Measurements from ENCODE around the gene JPT1.

Gene JPT1

DNA sequence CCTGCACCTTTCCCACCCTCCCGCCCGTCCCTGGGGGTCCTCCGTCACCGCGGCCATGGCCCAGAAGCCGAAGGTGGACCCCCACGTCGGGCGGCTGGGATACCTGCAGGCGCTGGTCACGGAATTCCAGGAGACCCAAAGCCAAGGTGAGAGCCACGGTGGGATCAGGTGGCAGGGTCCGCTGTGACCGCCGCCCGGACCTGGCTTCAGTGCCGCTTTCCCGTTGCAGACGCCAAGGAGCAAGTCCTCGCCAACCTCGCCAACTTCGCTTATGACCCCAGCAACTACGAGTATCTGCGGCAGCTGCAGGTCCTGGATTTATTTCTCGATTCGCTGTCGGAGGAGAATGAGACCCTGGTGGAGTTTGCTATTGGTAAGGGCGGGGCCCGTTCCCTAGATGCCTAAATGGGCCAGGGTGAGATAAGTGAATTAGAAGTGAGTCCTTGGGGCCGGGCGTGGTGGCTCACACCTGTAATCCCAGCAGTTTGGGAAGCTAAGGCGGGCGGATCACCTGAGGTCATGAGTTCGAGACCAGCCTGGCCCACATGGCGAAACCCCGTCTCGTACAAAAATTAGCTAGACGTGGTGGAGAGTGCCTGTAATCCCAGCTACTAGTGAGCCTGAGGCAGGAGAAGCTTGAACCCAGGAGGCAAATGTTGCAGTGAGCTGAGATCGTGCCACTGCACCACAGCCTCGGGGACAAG, 43.9 kb downstream of the JPT1 start:
- DNase-seq (ENCODE audit: extremely low spot score): no peak
- ChIA-PET POLR2A (interaction anchor here (0.6 to 2.7 kb wide), 38 partner anchors 10 to 236 kb away, joined by 3 to 21 read pairs (median 4); partner anchors contain the start of genes ATP5PD, CDR2L, GGA3 and HID1), CTCF (interaction anchor here (0.6 to 2.2 kb wide), 4 partner anchors 52 to 161 kb away, joined by 3 to 5 read pairs (median 4); partner anchors contain the start of gene MIF4GD)
- TF ChIP-seq HDGF (IDR thresholded peaks at IDR 0.05; ENCODE audit: borderline replicate concordance): no peak
- TF ChIP-seq LEF1 (IDR thresholded peaks at IDR 0.05; ENCODE audit: borderline replicate concordance): no peak
- no peak for TF ChIP-seq ELF4 (IDR thresholded peaks at IDR 0.05)
- no peak for TF ChIP-seq TARDBP (IDR thresholded peaks at IDR 0.05)
- TF ChIP-seq, protein P1, sequence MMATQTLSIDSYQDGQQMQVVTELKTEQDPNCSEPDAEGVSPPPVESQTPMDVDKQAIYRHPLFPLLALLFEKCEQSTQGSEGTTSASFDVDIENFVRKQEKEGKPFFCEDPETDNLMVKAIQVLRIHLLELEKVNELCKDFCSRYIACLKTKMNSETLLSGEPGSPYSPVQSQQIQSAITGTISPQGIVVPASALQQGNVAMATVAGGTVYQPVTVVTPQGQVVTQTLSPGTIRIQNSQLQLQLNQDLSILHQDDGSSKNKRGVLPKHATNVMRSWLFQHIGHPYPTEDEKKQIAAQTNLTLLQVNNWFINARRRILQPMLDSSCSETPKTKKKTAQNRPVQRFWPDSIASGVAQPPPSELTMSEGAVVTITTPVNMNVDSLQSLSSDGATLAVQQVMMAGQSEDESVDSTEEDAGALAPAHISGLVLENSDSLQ (IDR thresholded peaks at IDR 0.05): no peak
- no peak for TF ChIP-seq BHLHE40 (IDR thresholded peaks at IDR 0.05; ENCODE audit: borderline replicate concordance)
- TF ChIP-seq FOXM1 (IDR thresholded peaks at IDR 0.05; ENCODE audit: borderline replicate concordance): no peak
- no peak for TF ChIP-seq FOXK2 (IDR thresholded peaks at IDR 0.05)
- TF ChIP-seq ARNT (IDR thresholded peaks at IDR 0.05): no peak
- no peak for TF ChIP-seq FOXA1 (IDR thresholded peaks at IDR 0.05)

DNA sequence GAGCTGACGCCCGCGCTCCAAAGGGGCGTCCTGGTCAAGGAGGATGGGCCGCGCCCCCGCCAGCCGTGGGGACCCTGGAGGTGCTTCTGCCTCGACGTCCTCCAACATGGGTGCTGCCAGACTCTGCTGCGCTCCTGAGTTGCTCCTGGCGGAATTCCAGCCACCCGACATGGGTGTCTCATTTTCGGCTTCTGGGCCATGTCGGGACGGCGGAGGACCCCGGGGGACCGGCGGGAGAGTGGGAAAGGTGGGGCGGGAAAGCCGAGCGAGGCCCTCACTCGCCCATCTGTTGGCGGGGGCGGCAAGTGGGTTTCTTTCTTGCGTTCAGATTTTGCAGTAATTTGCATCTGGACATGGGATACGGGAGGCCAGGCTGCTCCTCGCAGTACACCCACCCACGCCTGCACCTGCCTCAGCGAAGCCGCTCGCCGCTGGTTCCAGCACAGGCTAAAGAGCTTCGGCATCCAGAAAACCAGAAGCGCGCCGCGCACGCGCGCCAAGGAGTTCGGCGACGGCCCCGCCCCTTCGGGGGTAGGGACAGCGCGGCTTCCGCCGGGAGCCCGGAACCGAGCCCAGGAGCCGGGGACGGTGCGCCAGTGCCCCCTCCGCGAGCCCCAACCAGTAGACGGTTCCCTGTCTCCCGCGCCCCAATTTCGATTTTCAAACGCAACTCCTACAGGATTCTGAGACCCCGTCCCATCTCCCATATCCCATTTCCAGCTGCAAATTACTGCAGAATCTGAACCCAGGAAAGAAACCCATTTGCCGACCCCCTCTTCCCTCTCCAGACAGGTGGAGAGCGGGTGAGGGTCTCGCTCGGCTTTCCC, 44.7 kb downstream of the JPT1 start, which contains the start of gene ARMC7:
Gene ARMC7 (plus strand): TSS at position 563 of the 827 bp plus-strand sequence. CDS start 320 bp downstream, outside the sequence.
- POLR2A ChIA-PET: interaction anchor here (0.6 to 2.7 kb wide), 40 partner anchors 11 to 235 kb away, joined by 3 to 21 read pairs (median 4); partner anchors contain the start of genes ATP5PD, CDR2L, GGA3 and HID1
- DNase-seq (ENCODE audit: extremely low spot score): peak; percentile 95
- TF ChIP-seq L3MBTL2 (conservative IDR thresholded peaks at IDR 0.05) (peak; percentile 78), ELF4 (IDR thresholded peaks at IDR 0.05) (no peak)
- CTCF ChIA-PET: interaction anchor here (0.7 to 2.2 kb wide), 3 partner anchors 131 to 221 kb away, joined by 3 to 5 read pairs (median 5); partner anchors contain the start of gene MIF4GD

DNA sequence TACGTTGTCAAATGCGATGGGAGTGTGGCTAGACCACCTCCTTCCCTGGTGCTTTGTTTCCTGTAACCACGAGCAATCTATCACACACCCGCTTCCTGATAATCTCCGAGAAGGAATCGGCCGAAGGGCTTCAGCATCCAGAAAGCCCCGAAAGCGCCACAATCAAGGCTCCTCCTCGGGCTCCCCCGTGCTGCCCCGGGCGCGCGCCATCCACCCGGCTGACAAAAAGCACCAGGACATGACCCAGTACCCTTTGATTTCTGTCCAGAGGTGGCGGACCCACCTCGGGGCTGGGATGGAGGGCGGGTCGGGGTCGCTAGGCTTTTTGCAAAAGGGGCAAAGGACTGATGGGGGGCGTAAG, 45.3 kb downstream of the JPT1 start:
- POLR2A ChIA-PET: interaction anchor here (0.6 to 2.7 kb wide), 29 partner anchors 11 to 229 kb away, joined by 3 to 21 read pairs (median 4); partner anchors contain the start of genes ATP5PD, HID1, JPT1 and KCTD2
- CTCF ChIA-PET: interaction anchor here (0.7 to 2.2 kb wide), 2 partner anchors 162 to 221 kb away, joined by 3 to 5 read pairs; partner anchors contain the start of gene MIF4GD
- no peak for DNase-seq (ENCODE audit: extremely low spot score)
- TF ChIP-seq LEF1 (IDR thresholded peaks at IDR 0.05; ENCODE audit: borderline replicate concordance): no peak
- no peak for TF ChIP-seq ZNF384 (IDR thresholded peaks at IDR 0.05)
- TF ChIP-seq CTBP1 (IDR thresholded peaks at IDR 0.05; ENCODE audit: borderline replicate concordance): no peak
- no peak for TF ChIP-seq ARNT (IDR thresholded peaks at IDR 0.05)
- no peak for TF ChIP-seq TARDBP (IDR thresholded peaks at IDR 0.05)
- TF ChIP-seq BHLHE40 (IDR thresholded peaks at IDR 0.05; ENCODE audit: borderline replicate concordance): no peak
- no peak for TF ChIP-seq HDGF (IDR thresholded peaks at IDR 0.05; ENCODE audit: borderline replicate concordance)

DNA sequence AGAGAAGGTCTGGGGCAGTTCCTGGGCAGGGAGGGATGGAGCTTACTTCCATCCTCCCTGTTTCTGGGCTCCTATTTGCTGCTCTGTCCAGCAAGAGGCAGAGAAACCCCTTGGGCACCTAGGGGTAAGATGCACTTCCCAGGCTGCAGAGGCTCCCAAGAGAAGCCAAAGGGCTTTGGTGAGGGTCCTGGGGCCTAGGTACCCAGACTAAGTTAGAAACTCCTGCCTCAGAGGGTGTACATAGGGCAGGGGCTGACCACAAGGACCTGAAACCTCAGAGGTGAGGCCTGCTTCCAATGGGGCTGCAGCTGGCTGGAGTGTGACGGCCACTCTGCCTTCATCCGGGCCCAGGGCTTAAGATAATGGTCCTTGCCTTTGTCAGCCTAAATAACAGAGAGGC, 46.1 kb downstream of the JPT1 start:
- no peak for DNase-seq (ENCODE audit: extremely low spot score)
- POLR2A ChIA-PET: interaction anchor here (1.5 kb wide), 1 partner anchor 75 kb away, joined by 3 read pairs; no protein-coding TSS in a partner anchor
- TF ChIP-seq FOXM1 (IDR thresholded peaks at IDR 0.05; ENCODE audit: borderline replicate concordance): no peak
- no peak for TF ChIP-seq SP1 (IDR thresholded peaks at IDR 0.05)
- no peak for TF ChIP-seq BHLHE40 (IDR thresholded peaks at IDR 0.05; ENCODE audit: borderline replicate concordance)
- TF ChIP-seq L3MBTL2 (conservative IDR thresholded peaks at IDR 0.05): no peak
- TF ChIP-seq, protein P1 (IDR thresholded peaks at IDR 0.05): no peak
- no peak for TF ChIP-seq FOXA1 (IDR thresholded peaks at IDR 0.05)
- TF ChIP-seq NFRKB (IDR thresholded peaks at IDR 0.05): no peak
- no peak for TF ChIP-seq FOXK2 (IDR thresholded peaks at IDR 0.05)
- no peak for TF ChIP-seq SUZ12 (IDR thresholded peaks at IDR 0.05)
- CTCF ChIA-PET: interaction anchor here (0.5 kb wide), 1 partner anchor 25 kb away, joined by 3 read pairs; no protein-coding TSS in a partner anchor

DNA sequence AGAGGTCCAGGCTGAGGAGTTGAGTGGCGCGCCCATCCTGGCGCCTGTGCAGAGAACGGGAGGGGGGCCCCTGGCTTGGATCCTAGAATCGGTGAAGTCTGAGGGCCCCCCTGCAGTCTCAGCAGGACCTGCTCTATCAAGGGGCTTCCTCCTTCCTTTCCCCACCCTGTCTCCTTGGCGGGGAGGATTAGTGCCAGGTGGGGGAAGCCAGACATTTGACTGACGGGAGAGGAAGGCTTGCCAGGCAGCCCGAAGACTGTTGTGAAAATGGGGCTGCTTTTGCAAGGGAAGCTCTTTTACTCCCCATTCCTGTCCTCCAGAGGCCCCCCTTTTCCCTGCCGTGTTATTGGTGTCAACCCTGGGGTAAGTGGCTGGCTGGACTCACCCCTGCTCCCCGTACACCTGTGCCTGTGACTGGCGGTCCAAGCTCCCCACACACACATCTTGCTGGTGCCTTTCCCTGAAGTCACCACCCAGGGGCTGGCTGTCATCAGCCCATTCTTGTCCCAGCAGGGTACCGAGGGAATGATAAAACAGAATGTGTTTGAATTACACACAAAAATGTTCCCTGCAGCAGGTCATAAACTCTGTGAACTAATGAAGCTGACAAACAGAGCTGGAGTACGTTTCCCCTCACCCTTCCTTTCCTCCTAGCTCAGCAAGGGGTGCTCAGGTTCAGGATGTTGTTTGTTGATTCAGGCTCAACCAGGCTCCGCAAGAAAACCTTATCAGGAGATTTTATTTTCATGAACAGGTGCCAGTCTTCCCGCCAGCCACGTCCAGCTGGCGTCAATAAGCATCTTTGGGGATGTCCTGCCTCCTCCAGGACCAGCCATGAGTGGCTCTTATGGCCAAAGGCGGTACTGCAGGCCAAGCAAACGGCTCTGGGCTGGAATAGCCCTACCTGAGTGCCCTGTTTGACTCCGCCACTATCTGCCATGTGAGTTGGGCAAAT, 48.9 kb downstream of the JPT1 start:
- ChIA-PET CTCF (interaction anchor here (0.5 to 2.7 kb wide), 24 partner anchors 9 to 167 kb away, joined by 3 to 21 read pairs (median 4); partner anchors contain the start of genes MRPL58 and NT5C), POLR2A (interaction anchor here (0.9 to 1.9 kb wide), 7 partner anchors 10 to 134 kb away, joined by 3 to 18 read pairs (median 5); partner anchors contain the start of genes MRPL58, NT5C and SLC16A5)
- DNase-seq (ENCODE audit: extremely low spot score): peak; percentile 83
- TF ChIP-seq, protein P1 (IDR thresholded peaks at IDR 0.05): peak; percentile 52
- TF ChIP-seq CTBP1 (IDR thresholded peaks at IDR 0.05; ENCODE audit: borderline replicate concordance) (peak; percentile 90), ZNF384 (IDR thresholded peaks at IDR 0.05) (no peak)

All from HEK293T (cell line).